HepG2 (cell line): ENCODE measurements around the gene RMDN2. TPM values are rescaled to one million over a fixed set of nuclear protein-coding genes. Genes with fewer than 3 reads are reported as not detected.

ENCODE experiments used
- CAMTA2 ChIP-seq: sonication (generic); formaldehyde crosslinking; IDR thresholded peaks from 2 replicates; pipeline ENCODE4 v1.4.0; 2020; ENCODE audit warnings: mild to moderate bottlenecking, missing genetic modification reagents, borderline replicate concordance
- CEBPG ChIP-seq: IDR thresholded peaks from 2 replicates; pipeline ENCODE4 v1.6.1; 2016
- CHD2 ChIP-seq: IDR thresholded peaks from 2 replicates; pipeline ENCODE4 v1.6.1; 2011; ENCODE audit warnings: low read depth, low read length, improper control_type of control experiment
- ETV6 ChIP-seq: sonication (generic); formaldehyde crosslinking; conservative IDR thresholded peaks from 2 replicates; pipeline ENCODE4 v1.4.0; 2020; ENCODE audit warnings: missing genetic modification reagents
- GZF1 ChIP-seq: sonication (generic); formaldehyde crosslinking; IDR thresholded peaks from 2 replicates; pipeline ENCODE4 v1.5.1; 2020; ENCODE audit warnings: mild to moderate bottlenecking, missing genetic modification reagents
- HNRNPUL1 ChIP-seq: fragments of 200-400 bp; formaldehyde crosslinking; IDR thresholded peaks from 2 replicates; pipeline ENCODE4 v1.6.1; 2017; ENCODE audit warnings: low read depth, mild to moderate bottlenecking, low read length, moderate library complexity
- HOXA5 ChIP-seq: sonication (generic); formaldehyde crosslinking; IDR thresholded peaks from 2 replicates; pipeline ENCODE4 v1.4.0; 2020; ENCODE audit warnings: missing genetic modification reagents
- JDP2 ChIP-seq: sonication (generic); formaldehyde crosslinking; IDR thresholded peaks from 2 replicates; pipeline ENCODE4 v1.8.1; 2022; ENCODE audit warnings: missing genetic modification reagents, borderline replicate concordance
- NRL ChIP-seq: sonication (generic); formaldehyde crosslinking; IDR thresholded peaks from 2 replicates; pipeline ENCODE4 v1.5.0; 2020; ENCODE audit warnings: missing genetic modification reagents, mild to moderate bottlenecking, moderate library complexity, borderline replicate concordance
- PCBP1 ChIP-seq: fragments of 200-400 bp; formaldehyde crosslinking; IDR thresholded peaks from 2 replicates; pipeline ENCODE4 v1.6.1; 2017; ENCODE audit warnings: mild to moderate bottlenecking, low read depth, low read length, borderline replicate concordance
- PHF20 ChIP-seq: sonication (generic); formaldehyde crosslinking; IDR thresholded peaks from 2 replicates; pipeline ENCODE4 v1.5.0; 2020; ENCODE audit warnings: mild to moderate bottlenecking, missing genetic modification reagents
- RNF2 ChIP-seq: fragments of 450-650 bp; conservative IDR thresholded peaks from 2 replicates; pipeline ENCODE4 v1.6.1; 2016; ENCODE audit warnings: low read depth
- SP5 ChIP-seq: IDR thresholded peaks from 2 replicates; pipeline ENCODE4 v1.6.1; 2016; ENCODE audit warnings: low read depth, borderline replicate concordance
- SRSF9 ChIP-seq: fragments of 200-400 bp; formaldehyde crosslinking; IDR thresholded peaks from 2 replicates; pipeline ENCODE4 v1.6.1; 2018; ENCODE audit warnings: borderline replicate concordance, mild to moderate bottlenecking, low read depth, low read length; ENCODE audit not compliant: insufficient read depth, poor library complexity, severe bottlenecking
- ZC3H4 ChIP-seq: sonication (generic); formaldehyde crosslinking; IDR thresholded peaks from 2 replicates; pipeline ENCODE4 v1.4.0; 2020; ENCODE audit warnings: missing genetic modification reagents, borderline replicate concordance
- ZFP37 ChIP-seq: sonication (generic); formaldehyde crosslinking; IDR thresholded peaks from 2 replicates; pipeline ENCODE4 v1.4.0; 2020; ENCODE audit warnings: missing genetic modification reagents, borderline replicate concordance
- ZFYVE20 ChIP-seq: sonication (generic); formaldehyde crosslinking; IDR thresholded peaks from 2 replicates; pipeline ENCODE4 v1.8.0; 2023; ENCODE audit warnings: low read depth, mild to moderate bottlenecking, moderate library complexity, missing genetic modification reagents, borderline replicate concordance
- ZMYM3 ChIP-seq: sonication (generic); formaldehyde crosslinking; IDR thresholded peaks from 2 replicates; pipeline ENCODE4 v1.5.1; 2020; ENCODE audit warnings: mild to moderate bottlenecking, missing genetic modification reagents
- ZNF136 ChIP-seq: sonication (generic); formaldehyde crosslinking; IDR thresholded peaks from 2 replicates; pipeline ENCODE4 v1.8.1; 2022; ENCODE audit warnings: low read depth, mild to moderate bottlenecking, moderate library complexity, missing genetic modification reagents
- ZNF292 ChIP-seq: sonication (generic); formaldehyde crosslinking; IDR thresholded peaks from 2 replicates; pipeline ENCODE4 v1.8.1; 2022; ENCODE audit warnings: mild to moderate bottlenecking, low read depth, missing genetic modification reagents, borderline replicate concordance
- ZNF3 ChIP-seq: IDR thresholded peaks from 2 replicates; pipeline ENCODE4 v1.7.0; 2017; ENCODE audit warnings: inconsistent platforms
- ZNF496 ChIP-seq: sonication (generic); formaldehyde crosslinking; IDR thresholded peaks from 2 replicates; pipeline ENCODE4 v1.8.1; 2023; ENCODE audit warnings: mild to moderate bottlenecking, moderate library complexity, missing genetic modification reagents; ENCODE audit not compliant: insufficient replicate concordance
- ZNF605 ChIP-seq: sonication (generic); formaldehyde crosslinking; IDR thresholded peaks from 2 replicates; pipeline ENCODE4 v1.8.0; 2022; ENCODE audit warnings: mild to moderate bottlenecking, missing genetic modification reagents
- ZNF720 ChIP-seq: sonication (generic); formaldehyde crosslinking; IDR thresholded peaks from 2 replicates; pipeline ENCODE4 v1.4.0; 2020; ENCODE audit warnings: missing genetic modification reagents
- ZNF839 ChIP-seq: sonication (generic); formaldehyde crosslinking; IDR thresholded peaks from 2 replicates; pipeline ENCODE4 v1.4.0; 2020; ENCODE audit warnings: missing genetic modification reagents, mild to moderate bottlenecking, borderline replicate concordance
- ZSCAN21 ChIP-seq: sonication (generic); formaldehyde crosslinking; IDR thresholded peaks from 2 replicates; pipeline ENCODE4 v1.8.0; 2022; ENCODE audit warnings: mild to moderate bottlenecking, missing genetic modification reagents, moderate library complexity, borderline replicate concordance
- polyA plus RNA-seq, 8 experiments: library from polyadenylated mRNA; depleted of rRNA in 3 of 8; stranded (reverse) in 7 of 8; unstranded in 1 of 8; fragments of >200 nt; fragmentation: Illumina TruSeq in 4 of 8; extraction: Trizol in 4 of 8; gene quantifications; 2 replicates each; pipeline versions ENCODE4 v1.2.1 to v1.2.3, GENCODE V29; 2011 to 2016; ENCODE audit warnings: low read depth in 4 of 8, missing spikeins in 1 of 8, mixed read lengths in 1 of 8; ENCODE audit not compliant: insufficient read depth in 1 of 8
- total RNA-seq, 5 experiments: library from RNA; depleted of rRNA; stranded (reverse); fragments of >200 nt; fragmentation: Illumina TruSeq; extraction: Trizol; gene quantifications; 2 replicates each; pipeline ENCODE4 v1.2.3, GENCODE V29; 2016; ENCODE audit warnings: low read depth in 1 of 5
- TF ChIP-seq, protein P1 (sequence below), 2 experiments: fragments of 450-650 bp in 1 of 2; sonication (generic) in 1 of 2; formaldehyde crosslinking; IDR thresholded peaks; 2 replicates each; pipeline versions ENCODE4 v1.5.0 to v1.8.0; 2020 to 2022; ENCODE audit warnings: mild to moderate bottlenecking in 1 of 2, missing genetic modification reagents in 1 of 2
- TF ChIP-seq, protein P2 (sequence below): sonication (generic); formaldehyde crosslinking; IDR thresholded peaks from 2 replicates; pipeline ENCODE4 v1.5.1; 2020; ENCODE audit warnings: mild to moderate bottlenecking, missing genetic modification reagents, moderate library complexity
- TF ChIP-seq, protein P3 (sequence below): sonication (generic); formaldehyde crosslinking; IDR thresholded peaks from 2 replicates; pipeline ENCODE4 v1.8.0; 2022; ENCODE audit warnings: missing genetic modification reagents, mild to moderate bottlenecking, inconsistent platforms, borderline replicate concordance

Gene RMDN2
- total and polyA plus RNA-seq, 2 of the 13 experiments (the other 11 are each of a cell fraction or from before 2014, with no cell fraction given), result 2.3 to 8.9 TPM

DNA sequence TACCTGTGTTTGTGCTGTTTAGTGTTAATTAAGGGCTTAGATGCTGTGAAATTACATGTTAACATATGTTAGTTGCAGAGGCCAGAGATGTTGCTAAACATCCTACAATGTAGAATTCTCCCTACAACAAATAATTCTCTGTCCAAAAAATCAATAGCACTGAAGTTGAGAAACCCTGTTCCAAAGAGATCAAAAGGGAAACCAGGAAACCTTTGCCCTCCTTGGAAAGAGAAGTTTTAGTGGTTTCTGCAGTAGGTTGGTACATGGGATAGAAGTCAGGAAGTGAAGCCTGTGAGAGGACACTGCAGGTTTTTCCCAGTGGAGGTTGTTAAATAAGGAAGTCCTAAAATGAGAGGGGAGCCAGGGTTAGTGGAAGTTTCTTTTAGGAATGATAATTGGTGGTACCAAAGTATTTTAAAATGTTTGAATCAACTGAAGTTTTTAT is 6.3 kb upstream of the RMDN2 start (continued):
- TF ChIP-seq ZNF720 (no peak), RNF2 (0 out of 2 replicates have a peak, but pooled peaks have one; percentile 30), ZNF496 (CRISPR knock-in tag) (no peak), ETV6 (CRISPR knock-in tag) (peak; percentile 65; the same call in 1 of the 2 replicates), ZNF605 (CRISPR knock-in tag) (no peak), CEBPG (CRISPR knock-in tag) (peak; percentile 97), PHF20 (CRISPR knock-in tag) (no peak; the same call in 1 of the 2 replicates), NRL (no peak), ZSCAN21 (CRISPR knock-in tag) (no peak), ZFYVE20 (CRISPR knock-in tag) (no peak), ZNF3 (CRISPR knock-in tag) (0 out of 2 replicates have a peak, but pooled peaks have one; percentile 51), PCBP1 (no peak), ZNF136 (CRISPR knock-in tag) (peak; percentile 81; the same call in 1 of the 2 replicates), SP5 (CRISPR knock-in tag) (peak; percentile 92), ZNF839 (CRISPR knock-in tag) (no peak), ZC3H4 (CRISPR knock-in tag) (no peak), HNRNPUL1 (no peak; the same call in 1 of the 2 replicates), ZMYM3 (CRISPR knock-in tag) (peak; percentile 61; the same call in 1 of the 2 replicates), ZFP37 (CRISPR knock-in tag) (no peak), GZF1 (CRISPR knock-in tag) (0 out of 2 replicates have a peak, but pooled peaks have one; percentile 41), CHD2 (no peak), HOXA5 (peak; percentile 91), JDP2 (no peak; the same call in 1 of the 2 replicates), CAMTA2 (CRISPR knock-in tag) (no peak), SRSF9 (no peak), ZNF292 (CRISPR knock-in tag) (peak; percentile 77; the same call in 1 of the 2 replicates)
- TF ChIP-seq, protein P1, sequence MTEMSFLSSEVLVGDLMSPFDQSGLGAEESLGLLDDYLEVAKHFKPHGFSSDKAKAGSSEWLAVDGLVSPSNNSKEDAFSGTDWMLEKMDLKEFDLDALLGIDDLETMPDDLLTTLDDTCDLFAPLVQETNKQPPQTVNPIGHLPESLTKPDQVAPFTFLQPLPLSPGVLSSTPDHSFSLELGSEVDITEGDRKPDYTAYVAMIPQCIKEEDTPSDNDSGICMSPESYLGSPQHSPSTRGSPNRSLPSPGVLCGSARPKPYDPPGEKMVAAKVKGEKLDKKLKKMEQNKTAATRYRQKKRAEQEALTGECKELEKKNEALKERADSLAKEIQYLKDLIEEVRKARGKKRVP (CRISPR knock-in tag; IDR thresholded peaks at IDR 0.05), result peak in 1 of 2 experiments; percentile 80; a peak in 2 of 4 replicates
- TF ChIP-seq, protein P2, sequence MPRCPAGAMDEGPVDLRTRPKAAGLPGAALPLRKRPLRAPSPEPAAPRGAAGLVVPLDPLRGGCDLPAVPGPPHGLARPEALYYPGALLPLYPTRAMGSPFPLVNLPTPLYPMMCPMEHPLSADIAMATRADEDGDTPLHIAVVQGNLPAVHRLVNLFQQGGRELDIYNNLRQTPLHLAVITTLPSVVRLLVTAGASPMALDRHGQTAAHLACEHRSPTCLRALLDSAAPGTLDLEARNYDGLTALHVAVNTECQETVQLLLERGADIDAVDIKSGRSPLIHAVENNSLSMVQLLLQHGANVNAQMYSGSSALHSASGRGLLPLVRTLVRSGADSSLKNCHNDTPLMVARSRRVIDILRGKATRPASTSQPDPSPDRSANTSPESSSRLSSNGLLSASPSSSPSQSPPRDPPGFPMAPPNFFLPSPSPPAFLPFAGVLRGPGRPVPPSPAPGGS, result no peak
- TF ChIP-seq, protein P3, sequence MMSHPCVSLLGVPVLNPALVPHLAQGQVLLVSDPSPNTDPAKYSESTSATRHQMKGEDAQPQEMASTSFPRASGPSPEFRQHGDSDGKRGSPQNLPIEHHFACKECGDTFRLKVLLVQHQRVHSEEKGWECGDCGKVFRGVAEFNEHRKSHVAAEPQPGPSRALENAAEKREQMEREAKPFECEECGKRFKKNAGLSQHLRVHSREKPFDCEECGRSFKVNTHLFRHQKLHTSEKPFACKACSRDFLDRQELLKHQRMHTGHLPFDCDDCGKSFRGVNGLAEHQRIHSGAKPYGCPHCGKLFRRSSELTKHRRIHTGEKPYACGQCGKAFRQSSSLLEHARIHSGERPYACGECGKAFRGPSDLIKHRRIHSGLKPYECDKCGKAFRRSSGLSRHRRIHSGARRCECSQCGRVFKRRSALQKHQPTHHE, result no peak; the same call in 1 of the 2 replicates
